Muscle layer of colon (tissue), 2 donors: Measurements from ENCODE around the gene COL11A2.

Source experiments
- H3K27ac ChIP-seq: one replicate; pipeline ENCODE4 v1.7.0; 2013; ENCODE audit warnings: low read depth, mild to moderate bottlenecking, low read length, moderate library complexity
- H3K27me3 ChIP-seq, 2 donors: one replicate each; pipeline ENCODE4 v1.7.0; 2013; ENCODE audit warnings: low read length in 2 of 2, mild to moderate bottlenecking in 2 of 2; ENCODE audit not compliant: insufficient read depth in 2 of 2, control insufficient read depth in 1 of 2
- H3K36me3 ChIP-seq: one replicate; pipeline ENCODE4 v1.7.0; 2013; ENCODE audit warnings: mild to moderate bottlenecking, low read length; ENCODE audit not compliant: insufficient read depth
- H3K4me1 ChIP-seq: one replicate; pipeline ENCODE4 v1.7.0; 2013; ENCODE audit warnings: mild to moderate bottlenecking, low read length; ENCODE audit not compliant: insufficient read depth
- H3K4me3 ChIP-seq, 2 donors: one replicate each; pipeline ENCODE4 v1.7.0; 2013; ENCODE audit warnings: low read length in 2 of 2, low read depth in 1 of 2, mild to moderate bottlenecking in 1 of 2, moderate library complexity in 1 of 2
- H3K9ac ChIP-seq: one replicate; pipeline ENCODE4 v1.7.0; 2013; ENCODE audit warnings: low read length
- H3K9me3 ChIP-seq: one replicate; pipeline ENCODE4 v1.7.0; 2013; ENCODE audit warnings: mild to moderate bottlenecking, low read length
- donor health status: abdominal sarcoma.
- donor health status: Adenocarcinoma of cecum.

COL11A2 gene

DNA sequence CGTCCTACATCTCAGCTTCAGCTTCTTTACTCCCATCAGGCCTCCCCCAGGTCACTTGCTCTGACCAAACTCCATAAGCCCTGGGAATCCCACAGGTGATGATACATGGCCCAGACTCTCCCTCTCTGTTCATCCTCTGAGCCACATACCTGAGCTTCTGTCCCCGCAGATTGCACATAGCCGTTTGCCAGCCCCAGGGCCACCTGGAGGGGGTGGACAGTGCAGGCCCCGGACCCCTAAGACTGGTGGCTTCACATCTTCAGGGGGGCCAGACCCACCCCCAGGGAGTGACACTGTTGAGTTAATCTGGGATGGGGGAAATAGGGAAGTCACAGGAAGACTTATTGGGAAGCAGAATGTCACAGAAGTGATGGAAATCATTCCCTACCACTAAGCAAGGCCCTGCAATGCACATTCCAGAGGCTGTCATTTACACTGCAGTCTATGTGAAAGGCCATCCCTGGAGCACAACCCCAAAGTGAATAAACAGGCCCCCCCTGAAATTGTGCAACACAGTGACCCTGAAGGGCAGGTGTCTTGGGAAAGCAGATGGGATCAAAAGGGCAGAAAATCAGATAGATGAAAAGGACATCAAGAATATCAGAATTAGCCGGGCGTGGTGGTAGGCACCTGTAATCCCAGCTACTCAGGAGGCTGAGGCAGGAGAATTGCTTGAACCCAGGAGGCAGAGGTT lies 6.0 kb upstream of the COL11A2 start:
- Histone ChIP-seq H3K4me1 (peaks cover 44% of the 10 kb centered on the region), H3K9ac (no peak overlapping the region), H3K36me3 (peaks cover 52% of the 10 kb centered on the region)

GRCh38 chr6:33197431-33198048 lies 5.3 kb upstream of the COL11A2 start:
- no peaks in the 10 kb centered on the region for H3K9me3 ChIP-seq
- H3K9ac ChIP-seq, result no peak overlapping the region
- peaks cover 44% of the 10 kb centered on the region for H3K36me3 ChIP-seq
- H3K27me3 ChIP-seq, result no peaks in the 10 kb centered on the region
- H3K4me3 ChIP-seq, result no peak overlapping the region
- H3K4me1 ChIP-seq, result peaks cover 45% of the 10 kb centered on the region
- no peak overlapping the region for H3K27ac ChIP-seq

More for the DNA sequence above, 6.0 kb upstream of the COL11A2 start:
- Histone ChIP-seq H3K9me3 (no peaks in the 10 kb centered on the region), H3K4me3 (no peak overlapping the region), H3K27me3 (no peaks in the 10 kb centered on the region), H3K27ac (no peak overlapping the region)

DNA sequence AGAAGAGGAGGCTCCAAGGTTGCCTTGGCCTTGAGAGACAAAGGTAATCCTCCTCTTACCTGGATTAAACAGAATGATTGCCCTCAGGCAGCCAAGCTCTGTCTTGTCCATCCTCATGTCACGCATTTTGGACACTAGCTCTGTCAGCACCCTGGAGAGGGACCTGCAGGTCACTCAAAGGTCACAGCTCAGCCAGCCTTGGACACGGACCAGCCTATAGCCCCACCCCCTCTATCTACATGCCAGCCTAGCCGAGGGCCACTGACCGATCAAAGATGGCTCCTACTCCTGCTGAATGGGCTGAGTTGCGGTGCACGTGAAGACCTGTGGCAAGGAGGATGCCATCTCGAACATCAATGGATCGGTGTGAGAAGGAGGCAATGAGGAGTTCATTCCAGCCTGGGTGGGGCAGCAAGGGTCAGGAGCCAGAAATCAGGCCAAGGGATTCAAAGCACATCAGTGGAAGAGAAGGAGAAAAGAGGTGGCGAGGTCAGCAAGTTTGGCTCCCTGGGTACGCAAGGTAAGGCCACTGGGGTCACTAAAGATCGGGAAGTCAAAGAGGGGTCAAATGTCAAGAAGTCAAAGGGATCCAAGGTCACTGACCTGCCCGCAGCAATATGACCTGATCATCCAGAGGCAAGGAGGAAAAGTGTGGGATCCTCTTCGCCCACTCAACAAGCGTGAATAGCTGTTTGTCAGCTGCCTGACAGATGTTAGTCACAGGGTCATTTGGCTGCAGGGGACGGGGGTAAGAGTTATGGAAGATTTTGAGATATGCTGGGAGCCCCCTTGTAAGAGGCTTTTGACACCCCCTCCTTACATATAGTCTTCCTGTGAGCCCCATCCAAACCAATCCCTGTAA lies 3.3 kb upstream of the COL11A2 start:
- Histone ChIP-seq H3K27ac (no peak overlapping the region), H3K9me3 (no peaks in the 10 kb centered on the region), H3K36me3 (peaks cover 36% of the 10 kb centered on the region), H3K4me3 (no peak overlapping the region), H3K9ac (no peak overlapping the region), H3K4me1 (peaks cover 32% of the 10 kb centered on the region), H3K27me3 (peaks cover 7 to 16% of the 10 kb centered on the region in 2 donors)

GRCh38 chr6:33194431-33194979 lies 2.2 kb upstream of the COL11A2 start:
- no peak overlapping the region for H3K9ac ChIP-seq
- peaks cover 7 to 16% of the 10 kb centered on the region in 2 donors for H3K27me3 ChIP-seq
- H3K36me3 ChIP-seq, result peaks cover 36% of the 10 kb centered on the region
- peaks cover 30% of the 10 kb centered on the region for H3K4me1 ChIP-seq
- no peak overlapping the region for H3K4me3 ChIP-seq
- H3K9me3 ChIP-seq, result no peaks in the 10 kb centered on the region
- H3K27ac ChIP-seq, result no peak overlapping the region

- H3K9ac ChIP-seq, result no peak overlapping the region
- no peak overlapping the region for H3K27ac ChIP-seq
- peaks cover 7 to 16% of the 10 kb centered on the region in 2 donors for H3K27me3 ChIP-seq
- no peak overlapping the region for H3K4me3 ChIP-seq
- peaks cover 36% of the 10 kb centered on the region for H3K36me3 ChIP-seq
- peaks cover 22% of the 10 kb centered on the region for H3K4me1 ChIP-seq
- no peaks in the 10 kb centered on the region for H3K9me3 ChIP-seq
These were observed 1.4 kb upstream of the COL11A2 start for GRCh38 chr6:33193619-33194018.

- H3K4me1 ChIP-seq, result peaks cover 16% of the 10 kb centered on the region
- H3K27ac ChIP-seq, result no peak overlapping the region
- no peak overlapping the region for H3K9ac ChIP-seq
- H3K4me3 ChIP-seq, result peak overlapping the region; percentile 28 to 55
- H3K27me3 ChIP-seq, result peaks cover 7 to 16% of the 10 kb centered on the region in 2 donors
- H3K9me3 ChIP-seq, result no peaks in the 10 kb centered on the region
- peaks cover 36% of the 10 kb centered on the region for H3K36me3 ChIP-seq
These were observed 670 bp upstream of the COL11A2 start for GRCh38 chr6:33192671-33193602.

GRCh38 chr6:33191383-33192104 lies 723 bp downstream of the COL11A2 start:
- peaks cover 5% of the 10 kb centered on the region for H3K4me1 ChIP-seq
- peaks cover 7 to 16% of the 10 kb centered on the region in 2 donors for H3K27me3 ChIP-seq
- H3K9ac ChIP-seq, result no peak overlapping the region
- no peak overlapping the region for H3K27ac ChIP-seq
- no peaks in the 10 kb centered on the region for H3K9me3 ChIP-seq
- peaks cover 26% of the 10 kb centered on the region for H3K36me3 ChIP-seq
- H3K4me3 ChIP-seq, result no peak overlapping the region

DNA sequence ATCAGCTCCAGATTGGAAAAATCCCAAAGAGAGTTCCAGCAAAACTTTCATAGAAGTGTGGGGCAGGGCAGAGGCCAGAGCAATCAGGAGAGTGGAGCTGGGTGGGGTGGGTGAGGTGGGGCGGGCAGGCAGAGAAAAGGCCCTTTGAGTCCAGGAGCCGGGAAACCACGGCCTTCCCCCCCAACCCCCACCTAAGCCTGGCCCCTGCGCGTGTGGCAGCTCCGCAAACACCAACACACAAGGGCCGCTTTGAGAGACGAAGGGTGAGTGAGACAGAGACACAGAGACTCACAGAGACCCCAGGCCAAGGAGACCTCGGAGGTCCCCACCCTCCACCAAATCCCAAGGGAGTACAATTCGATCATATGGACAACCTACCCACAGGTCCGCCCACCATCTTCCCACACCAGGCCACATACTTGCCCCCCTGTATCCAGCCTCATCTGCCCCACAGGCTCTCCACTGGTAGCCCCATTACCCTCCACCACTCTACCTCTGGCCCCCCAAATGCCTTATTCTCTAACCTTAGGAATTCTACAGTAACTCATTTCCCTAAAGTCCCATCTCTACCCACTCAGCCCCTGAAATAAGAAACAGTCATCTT lies 1.7 kb downstream of the COL11A2 start:
- Histone ChIP-seq H3K4me3 (no peak overlapping the region), H3K27me3 (peaks cover 7 to 16% of the 10 kb centered on the region in 2 donors), H3K4me1 (peaks cover 5% of the 10 kb centered on the region), H3K36me3 (peaks cover 17% of the 10 kb centered on the region), H3K27ac (no peak overlapping the region), H3K9ac (no peak overlapping the region), H3K9me3 (no peaks in the 10 kb centered on the region)

DNA sequence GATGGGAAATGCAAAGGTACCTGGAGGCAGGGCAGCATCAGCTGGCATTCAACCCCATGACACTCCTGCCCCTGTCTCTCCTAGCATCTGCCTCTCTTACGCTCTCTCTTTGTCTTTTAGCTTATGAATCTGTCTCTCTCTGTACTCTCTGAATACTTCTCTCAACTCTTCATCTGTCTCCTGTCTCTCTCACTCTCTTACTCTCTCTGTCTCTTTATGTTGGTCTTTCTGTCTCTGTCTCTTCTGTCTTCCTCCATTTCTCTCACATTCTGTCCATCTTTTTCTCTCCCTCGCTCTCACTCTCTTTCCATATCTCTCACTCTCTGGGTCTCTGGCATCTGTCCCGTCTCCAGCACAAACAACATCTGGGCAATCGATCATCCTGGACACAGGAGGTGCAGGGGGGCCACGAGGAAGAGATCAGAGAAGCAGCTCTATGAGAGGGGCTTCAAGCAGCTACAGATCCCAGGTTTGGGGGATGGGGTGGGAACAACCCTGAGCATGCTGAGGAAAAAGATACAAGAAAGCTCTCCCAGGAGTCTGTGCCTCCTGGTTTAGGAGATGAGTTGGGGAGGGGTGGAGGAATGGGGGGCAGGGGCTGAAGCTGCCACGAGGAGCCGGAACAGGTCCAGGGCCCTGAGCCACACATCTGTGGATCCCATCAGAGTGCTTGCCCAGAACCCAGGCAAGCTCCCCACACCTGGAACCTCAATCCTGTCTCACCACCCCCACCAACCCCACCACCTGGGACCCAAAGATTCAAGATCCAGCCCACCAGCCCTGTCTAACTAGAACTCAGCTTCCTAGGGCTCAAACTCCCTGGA lies 2.4 kb downstream of the COL11A2 start:
- H3K27ac ChIP-seq, result no peak overlapping the region
- H3K36me3 ChIP-seq, result peaks cover 9% of the 10 kb centered on the region
- H3K4me1 ChIP-seq, result peaks cover 5% of the 10 kb centered on the region
- no peak overlapping the region for H3K9ac ChIP-seq
- H3K4me3 ChIP-seq, result no peak overlapping the region
- H3K9me3 ChIP-seq, result no peaks in the 10 kb centered on the region
- H3K27me3 ChIP-seq, result peaks cover 7 to 22% of the 10 kb centered on the region in 2 donors
